Measurements from ENCODE around the gene AKR7A3.
"Not testable (repeated sequence)": the region's sequence is repeated elsewhere in the genome, so short reads cannot be mapped to it uniquely, and the experiment has no call there.

The AKR7A3 gene

DNA sequence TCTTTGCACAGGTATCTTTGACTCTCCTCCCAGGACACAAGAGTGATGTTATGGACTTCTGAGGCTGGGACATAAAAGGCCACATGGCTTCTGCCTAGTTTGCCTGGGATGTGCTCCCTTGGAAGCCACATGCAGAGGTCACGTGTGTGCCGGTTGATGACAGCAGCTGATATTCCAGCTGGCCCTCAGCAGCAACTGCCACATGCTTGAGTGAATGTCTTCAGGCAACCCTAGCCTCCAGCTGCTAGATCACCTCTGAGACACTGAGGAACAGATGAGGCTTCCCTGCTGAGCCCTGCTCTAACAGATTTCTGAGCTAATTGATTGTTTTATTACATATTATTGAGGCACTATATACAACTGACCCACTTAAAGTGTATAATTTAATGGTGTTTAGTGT, 11.6 kb upstream of the AKR7A3 start:
- in situ Hi-C loops (cut with MboI; ENCODE audit: low sequenced_read_pairs) = no loop called here

DNA sequence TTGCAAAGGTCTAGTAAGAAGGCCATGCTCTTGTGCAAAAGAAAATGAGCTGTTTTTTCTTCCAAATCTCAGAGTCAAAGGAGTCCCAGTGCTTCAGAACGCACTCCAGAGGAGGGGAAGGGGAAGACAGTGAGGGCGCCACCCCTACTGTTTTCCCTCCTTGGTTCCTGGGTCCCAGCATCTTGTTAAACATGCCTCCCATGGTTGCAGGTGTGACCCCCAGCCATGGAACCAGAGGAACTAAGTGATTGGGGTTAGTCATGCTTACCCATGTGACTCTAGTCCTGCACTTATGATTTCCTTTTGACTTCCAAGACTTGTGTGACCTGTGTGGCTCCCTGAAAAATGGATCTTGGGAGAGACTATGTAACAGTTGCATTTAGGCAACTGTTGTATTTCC, 6.1 kb upstream of the AKR7A3 start:
- in situ Hi-C loops (cut with MboI; ENCODE audit: low sequenced_read_pairs) = no loop called here

GRCh38 chr1:19289244-19289643, 674 bp upstream of the AKR7A3 start:
- in situ Hi-C loops (cut with MboI; ENCODE audit: low sequenced_read_pairs) = no loop called here

DNA sequence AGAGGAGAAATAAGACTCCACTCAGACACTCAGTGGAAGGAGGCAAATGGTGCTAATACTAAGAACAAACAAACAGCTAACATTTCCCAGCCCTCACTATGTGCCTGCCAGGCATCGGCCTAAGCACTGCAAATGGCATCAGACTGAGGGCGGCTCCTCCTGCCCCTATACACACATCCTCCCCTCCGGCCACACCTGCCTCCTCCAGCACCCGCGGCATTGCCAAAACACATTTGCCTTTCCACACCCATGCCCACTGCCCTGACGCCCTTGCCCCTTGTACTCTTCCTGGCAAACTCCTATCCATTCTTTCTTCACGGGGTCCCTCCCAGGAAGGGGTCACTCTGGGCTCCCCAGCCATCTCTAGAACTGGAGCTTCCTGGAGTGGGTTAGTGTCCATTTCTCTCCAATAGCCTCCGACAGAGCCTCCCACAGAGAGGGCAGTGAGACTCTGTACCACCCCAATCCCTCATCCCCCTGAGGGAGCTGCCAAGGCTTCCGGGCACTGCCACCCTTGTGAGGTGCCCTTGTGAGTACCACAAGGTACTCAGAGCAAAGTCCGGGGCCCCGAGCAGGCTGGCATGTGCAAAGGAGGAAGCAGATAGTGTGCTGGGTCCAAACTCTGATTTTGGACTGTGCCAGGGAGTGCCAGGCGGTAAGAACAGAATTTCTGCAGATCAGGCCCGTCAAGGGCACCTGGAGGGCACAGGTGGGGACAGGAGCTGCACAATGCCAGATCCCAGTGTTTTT, 959 bp downstream of the AKR7A3 start:
- in situ Hi-C loops (cut with MboI; ENCODE audit: low sequenced_read_pairs) = no loop called here

DNA sequence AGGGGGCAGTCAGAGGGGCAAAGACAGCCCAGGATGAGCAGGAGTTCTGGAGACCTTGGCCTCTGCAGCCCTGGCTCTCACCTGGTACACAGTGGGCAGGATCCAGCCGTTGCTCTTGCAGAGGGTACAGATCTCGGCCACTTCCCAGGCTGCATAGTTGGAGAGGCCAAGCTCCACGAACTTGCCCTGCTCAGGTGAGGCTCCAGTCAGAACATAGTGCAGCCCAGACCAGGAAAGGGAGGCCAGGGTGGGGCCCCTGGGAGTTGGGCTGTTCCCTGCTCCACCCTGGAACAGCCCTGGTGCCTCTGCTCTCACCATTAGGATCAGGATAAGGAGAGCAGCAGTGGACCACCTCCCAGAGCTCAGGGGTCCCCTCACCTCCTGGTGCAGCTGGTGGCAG, 2.8 kb downstream of the AKR7A3 start:
- in situ Hi-C loops (cut with MboI; ENCODE audit: low sequenced_read_pairs) = not testable (repeated sequence)

DNA sequence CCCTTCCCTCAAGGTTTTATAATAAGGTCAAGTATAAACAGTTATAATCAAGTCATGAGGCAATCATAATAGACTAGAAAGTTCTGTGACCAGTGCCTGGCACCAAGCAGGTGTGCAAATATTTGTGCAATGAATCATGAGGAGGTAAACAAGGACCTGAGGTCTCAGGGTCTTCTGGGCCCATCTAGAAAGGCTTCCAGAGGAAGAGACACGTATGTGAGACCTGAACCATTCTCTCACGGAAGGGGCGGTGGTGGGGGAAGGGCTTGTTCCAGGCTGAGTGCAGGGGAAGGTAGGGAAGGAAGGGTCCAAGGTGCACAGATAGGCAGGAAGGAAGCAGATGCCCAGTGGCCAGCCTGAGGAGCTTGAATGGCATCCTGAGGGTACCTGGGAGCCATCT, 3.2 kb downstream of the AKR7A3 start:
- in situ Hi-C loops (cut with MboI; ENCODE audit: low sequenced_read_pairs) = not testable (repeated sequence)

GRCh38 chr1:19284881-19285280, 3.7 kb downstream of the AKR7A3 start:
- in situ Hi-C loops (cut with MboI; ENCODE audit: low sequenced_read_pairs) = no loop called here

DNA sequence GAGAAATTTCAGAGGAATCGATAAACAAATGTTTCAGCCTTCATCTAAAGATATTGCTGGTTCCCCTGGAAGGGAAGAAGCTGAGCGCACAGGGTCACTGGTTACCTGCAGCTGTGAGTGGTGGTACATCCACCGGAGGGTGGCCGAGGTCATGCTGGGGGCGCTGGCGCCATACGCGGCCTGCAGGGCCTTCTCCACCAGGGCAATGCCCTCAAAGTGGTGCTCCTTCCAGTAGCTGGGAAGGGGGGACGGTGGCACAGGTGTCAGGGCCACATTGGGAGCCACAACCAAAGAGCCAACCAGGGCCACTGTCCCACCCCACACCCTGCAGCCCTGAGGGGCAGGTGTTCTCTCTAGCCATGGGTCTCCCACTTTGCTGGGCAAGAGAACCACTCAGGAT, 4.7 kb downstream of the AKR7A3 start:
- in situ Hi-C loops (cut with MboI; ENCODE audit: low sequenced_read_pairs) = no loop called here

DNA sequence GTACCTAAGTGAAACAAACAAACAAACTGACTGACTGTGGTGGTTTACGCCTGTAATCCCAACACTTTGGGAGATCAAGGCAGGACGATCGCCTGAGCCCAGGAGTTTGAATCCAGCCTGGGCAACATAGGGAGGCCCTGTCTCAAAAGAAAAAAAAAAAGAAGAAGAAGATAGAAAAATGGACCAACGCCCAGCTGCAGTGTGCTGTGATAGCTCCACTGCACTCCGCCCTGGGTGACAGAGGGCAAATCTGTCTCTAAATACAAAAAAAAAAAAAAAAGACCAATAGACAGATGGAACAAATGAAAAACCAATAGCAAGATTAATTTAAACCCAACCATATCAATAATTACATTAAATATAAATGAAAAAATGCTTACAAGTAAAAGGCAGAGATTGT, 13.9 kb downstream of the AKR7A3 start:
- in situ Hi-C loops (cut with MboI; ENCODE audit: low sequenced_read_pairs) = no loop called here

DNA sequence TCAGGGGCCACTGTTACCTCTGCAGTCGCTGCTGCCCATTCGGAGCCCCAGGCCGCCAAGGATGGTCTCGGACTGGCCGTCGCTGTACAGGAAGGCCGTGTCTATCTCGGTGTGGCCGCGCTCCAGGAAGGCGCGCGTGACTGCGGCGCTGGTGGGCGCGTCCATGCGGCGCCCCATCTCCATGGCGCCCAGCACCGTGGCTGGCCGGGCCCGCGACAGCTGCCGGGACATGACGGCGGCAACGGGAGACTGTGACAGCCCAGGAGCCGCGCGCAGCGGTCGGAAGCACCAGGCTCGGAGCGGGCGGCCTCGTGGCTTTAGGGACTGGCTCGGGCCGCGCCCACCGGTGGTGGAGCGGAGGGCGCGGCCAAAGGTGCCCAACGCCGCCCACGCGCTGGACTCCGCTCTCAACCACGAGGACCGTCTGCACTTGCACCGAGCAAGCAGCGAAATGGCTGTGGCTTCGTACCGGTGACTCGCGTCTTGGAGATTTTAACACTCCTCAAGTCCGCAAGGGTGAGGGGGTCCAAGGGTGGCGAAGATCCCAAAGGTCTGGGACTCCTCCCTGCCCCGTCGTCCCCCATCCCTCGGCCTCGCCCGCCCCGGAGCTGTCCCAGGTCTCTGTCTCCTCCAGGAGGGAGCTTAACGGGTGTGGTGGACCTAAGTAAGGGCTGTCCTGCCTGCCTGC, 14.6 kb downstream of the AKR7A3 start:
- in situ Hi-C loops (cut with MboI; ENCODE audit: low sequenced_read_pairs) = not testable (repeated sequence)

- in situ Hi-C loops (cut with MboI; ENCODE audit: low sequenced_read_pairs) = no loop called here
Observed at GRCh38 chr1:19273106-19273843, 15.3 kb downstream of the AKR7A3 start.

- in situ Hi-C loops (cut with MboI; ENCODE audit: low sequenced_read_pairs) = no loop called here
Observed at GRCh38 chr1:19272064-19272463, 16.5 kb downstream of the AKR7A3 start.

- in situ Hi-C loops (cut with MboI; ENCODE audit: low sequenced_read_pairs) = not testable (repeated sequence)
Observed at GRCh38 chr1:19270343-19270730, 18.2 kb downstream of the AKR7A3 start.

- in situ Hi-C loops (cut with MboI; ENCODE audit: low sequenced_read_pairs) = not testable (repeated sequence)
Observed at GRCh38 chr1:19269427-19270342, 18.9 kb downstream of the AKR7A3 start.

- in situ Hi-C loops (cut with MboI; ENCODE audit: low sequenced_read_pairs) = no loop called here
Observed at GRCh38 chr1:19268445-19268844, 20.1 kb downstream of the AKR7A3 start.

- in situ Hi-C loops (cut with MboI; ENCODE audit: low sequenced_read_pairs) = no loop called here
Observed at GRCh38 chr1:19262744-19263143, 25.8 kb downstream of the AKR7A3 start.

DNA sequence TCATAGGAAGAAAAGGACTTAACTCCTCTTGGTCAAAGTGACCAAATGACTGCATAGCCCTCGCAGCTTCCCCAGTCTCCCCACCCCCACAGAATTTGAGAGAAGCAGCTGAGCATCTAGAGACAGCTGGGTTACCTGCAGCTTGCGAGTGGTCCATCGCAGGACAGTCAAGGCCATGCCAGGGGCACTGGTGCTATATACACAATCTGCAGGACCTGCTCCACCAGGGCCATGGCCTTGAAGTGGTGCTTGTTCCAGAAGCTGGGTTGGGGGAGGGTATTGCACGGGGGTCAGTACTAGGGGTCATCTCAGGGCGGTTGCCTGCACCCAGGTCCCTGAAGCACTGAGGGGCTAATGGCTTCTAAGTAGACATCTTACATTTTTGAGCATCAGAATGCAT, 26.5 kb downstream of the AKR7A3 start:
- in situ Hi-C loops (cut with MboI; ENCODE audit: low sequenced_read_pairs) = no loop called here

- in situ Hi-C loops (cut with MboI; ENCODE audit: low sequenced_read_pairs) = no loop called here
Observed at GRCh38 chr1:19260211-19261138, 28.1 kb downstream of the AKR7A3 start.

- in situ Hi-C loops (cut with MboI; ENCODE audit: low sequenced_read_pairs) = no loop called here
Observed at GRCh38 chr1:19258353-19258752, 30.2 kb downstream of the AKR7A3 start.

Data from hTERT RPE-1 (cell line).